ENCODE results near the gene TM2D3. TPM values are rescaled to one million over a fixed set of nuclear protein-coding genes. Genes with fewer than 3 reads are reported as not detected.

Gene TM2D3
- total RNA-seq, 1 experiment from 2014 or later, result 35.2 TPM

GRCh38 chr15:101599091-101599490 is 53.1 kb downstream of the TM2D3 start:
- Histone ChIP-seq H3K79me2 (ENCODE audit: insufficient read depth, low read length) (no peaks in the 10 kb centered on the region), H4K20me1 (ENCODE audit: insufficient read depth) (no peaks in the 10 kb centered on the region), H3K4me3 (replicated peaks in 1 of 2; ENCODE audit: low read depth in 1 of 2, low read length in 2 of 2) (no peak overlapping the region), H3K4me1 (ENCODE audit: control insufficient read depth in 1 of 2, insufficient read depth in 2 of 2, low read length in 2 of 2) (0 out of 4 replicates have a peak, but pooled peaks cover 0 to 2% of the 10 kb centered on the region in 2 experiments), H3K36me3 (ENCODE audit: control insufficient read depth in 1 of 2, insufficient read depth in 2 of 2, low read length in 2 of 2) (no peaks in the 10 kb centered on the region), H3K4me2 (ENCODE audit: low read length) (no peak overlapping the region), H3K27ac (ENCODE audit: low read depth, low read length) (no peak overlapping the region), H3K9ac (ENCODE audit: low read length) (no peak overlapping the region), H3K9me2 (ENCODE audit: insufficient read depth) (no peaks in the 10 kb centered on the region), H3K9me3 (ENCODE audit: control insufficient read depth in 1 of 2, insufficient read depth in 1 of 2, low read depth in 1 of 2, low read length in 2 of 2) (no peaks in the 10 kb centered on the region), H3K27me3 (ENCODE audit: insufficient read depth, low read length) (no peaks in the 10 kb centered on the region), H2AFZ (ENCODE audit: low read depth, low read length, poor library complexity, severe bottlenecking) (no peak overlapping the region)
- ChIA-PET RAD21 (ENCODE audit: low non-redundant PET in 1 of 2, low total read pairs in 2 of 2, uncharacterized antibody in 2 of 2, unreplicated experiment in 2 of 2) (no interaction called here), POLR2A (no interaction called here), CTCF (interaction anchor here (0.7 kb wide), 1 partner anchor 1952 kb away, joined by 3 read pairs; no protein-coding TSS in a partner anchor)
- no peak for ATAC-seq
- intact Hi-C loops (cut with micrococcal nuclease), result no loop called here
- TF ChIP-seq JUND (IDR thresholded peaks at IDR 0.05) (no peak), ZBTB33 (IDR thresholded peaks at IDR 0.05; ENCODE audit: extremely low read depth, insufficient replicate concordance, low read length) (no peak), EGR1 (IDR thresholded peaks at IDR 0.05; ENCODE audit: low read depth) (no peak), ELF1 (IDR thresholded peaks at IDR 0.05; ENCODE audit: borderline replicate concordance, low read depth) (no peak), POLR2AphosphoS5 (IDR thresholded peaks at IDR 0.05; ENCODE audit: low read depth, low read length) (no peak), SRF (IDR thresholded peaks at IDR 0.05; ENCODE audit: low read depth) (no peak), FOSL1 (IDR thresholded peaks at IDR 0.05; ENCODE audit: low read depth) (no peak), YY1 (IDR thresholded peaks at IDR 0.05; ENCODE audit: extremely low read depth, insufficient replicate concordance, low read depth, low read length) (no peak), ZFX (IDR thresholded peaks at IDR 0.05) (no peak), MAX (IDR thresholded peaks at IDR 0.05) (no peak), CBX3 (IDR thresholded peaks at IDR 0.05; ENCODE audit: low read depth) (no peak), RAD21 (IDR thresholded peaks at IDR 0.05; ENCODE audit: low read depth) (no peak)
- TF ChIP-seq, protein P1, sequence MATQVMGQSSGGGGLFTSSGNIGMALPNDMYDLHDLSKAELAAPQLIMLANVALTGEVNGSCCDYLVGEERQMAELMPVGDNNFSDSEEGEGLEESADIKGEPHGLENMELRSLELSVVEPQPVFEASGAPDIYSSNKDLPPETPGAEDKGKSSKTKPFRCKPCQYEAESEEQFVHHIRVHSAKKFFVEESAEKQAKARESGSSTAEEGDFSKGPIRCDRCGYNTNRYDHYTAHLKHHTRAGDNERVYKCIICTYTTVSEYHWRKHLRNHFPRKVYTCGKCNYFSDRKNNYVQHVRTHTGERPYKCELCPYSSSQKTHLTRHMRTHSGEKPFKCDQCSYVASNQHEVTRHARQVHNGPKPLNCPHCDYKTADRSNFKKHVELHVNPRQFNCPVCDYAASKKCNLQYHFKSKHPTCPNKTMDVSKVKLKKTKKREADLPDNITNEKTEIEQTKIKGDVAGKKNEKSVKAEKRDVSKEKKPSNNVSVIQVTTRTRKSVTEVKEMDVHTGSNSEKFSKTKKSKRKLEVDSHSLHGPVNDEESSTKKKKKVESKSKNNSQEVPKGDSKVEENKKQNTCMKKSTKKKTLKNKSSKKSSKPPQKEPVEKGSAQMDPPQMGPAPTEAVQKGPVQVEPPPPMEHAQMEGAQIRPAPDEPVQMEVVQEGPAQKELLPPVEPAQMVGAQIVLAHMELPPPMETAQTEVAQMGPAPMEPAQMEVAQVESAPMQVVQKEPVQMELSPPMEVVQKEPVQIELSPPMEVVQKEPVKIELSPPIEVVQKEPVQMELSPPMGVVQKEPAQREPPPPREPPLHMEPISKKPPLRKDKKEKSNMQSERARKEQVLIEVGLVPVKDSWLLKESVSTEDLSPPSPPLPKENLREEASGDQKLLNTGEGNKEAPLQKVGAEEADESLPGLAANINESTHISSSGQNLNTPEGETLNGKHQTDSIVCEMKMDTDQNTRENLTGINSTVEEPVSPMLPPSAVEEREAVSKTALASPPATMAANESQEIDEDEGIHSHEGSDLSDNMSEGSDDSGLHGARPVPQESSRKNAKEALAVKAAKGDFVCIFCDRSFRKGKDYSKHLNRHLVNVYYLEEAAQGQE (IDR thresholded peaks at IDR 0.05; ENCODE audit: low read depth), result no peak
- no peak for DNase-seq (ENCODE audit: low read depth, low spot score)
- BruUV-seq (replicated peaks), result no TSS peak

Data from HCT116 (cell line).